SKM-1 (cell line): ENCODE measurements around the gene MAMLD1.

ENCODE experiments used
- DNase-seq: peaks from one replicate; lab custom pipeline; 2025; ENCODE audit not compliant: unreplicated experiment; lab: John Stamatoyannopoulos, UW

The MAMLD1 gene

GRCh38 chrX:150355913-150356312, 7.2 kb upstream of the MAMLD1 start:
- DNase-seq, result no peak

GRCh38 chrX:150357790-150358189, 5.3 kb upstream of the MAMLD1 start:
- no peak for DNase-seq

- DNase-seq, result no peak
These were observed 4.5 kb upstream of the MAMLD1 start for GRCh38 chrX:150358651-150359050.

GRCh38 chrX:150360331-150360730, 2.8 kb upstream of the MAMLD1 start:
- DNase-seq, result no peak

DNA sequence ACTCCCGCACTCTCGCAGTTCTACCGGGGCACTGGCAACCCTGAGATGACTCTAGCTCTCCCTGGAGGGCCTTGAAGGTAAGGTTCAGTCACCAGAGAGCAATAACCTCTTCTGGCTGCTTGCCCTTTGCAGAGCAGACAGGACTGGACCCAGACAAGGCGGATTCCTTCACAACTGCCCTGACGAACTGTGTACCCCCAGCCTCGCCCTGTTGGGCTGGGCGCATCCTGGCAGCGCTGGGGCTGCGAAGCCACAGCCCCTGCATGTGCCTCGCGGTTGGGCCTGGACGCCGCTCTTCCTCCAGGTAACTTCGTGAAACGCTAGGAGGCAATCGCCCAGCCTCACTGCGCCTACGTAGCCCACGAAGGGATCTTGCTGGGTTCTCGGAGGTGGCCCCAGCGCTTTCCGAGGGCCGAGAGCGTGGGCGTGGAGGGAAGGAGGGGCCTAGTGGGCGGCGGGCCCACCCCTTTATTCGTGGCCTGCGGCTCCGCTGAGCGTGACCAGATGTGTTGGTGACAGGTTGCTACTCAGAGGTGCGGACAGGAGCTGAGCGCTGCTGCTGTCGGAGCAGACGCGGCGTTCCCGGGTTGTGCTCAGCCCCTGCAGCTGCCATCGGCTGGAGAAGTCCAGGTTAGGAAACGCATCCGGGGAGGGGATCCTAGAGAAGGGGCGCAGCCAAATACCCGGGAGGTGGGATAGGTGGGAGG, 1.9 kb upstream of the MAMLD1 start:
- DNase-seq, result no peak

DNA sequence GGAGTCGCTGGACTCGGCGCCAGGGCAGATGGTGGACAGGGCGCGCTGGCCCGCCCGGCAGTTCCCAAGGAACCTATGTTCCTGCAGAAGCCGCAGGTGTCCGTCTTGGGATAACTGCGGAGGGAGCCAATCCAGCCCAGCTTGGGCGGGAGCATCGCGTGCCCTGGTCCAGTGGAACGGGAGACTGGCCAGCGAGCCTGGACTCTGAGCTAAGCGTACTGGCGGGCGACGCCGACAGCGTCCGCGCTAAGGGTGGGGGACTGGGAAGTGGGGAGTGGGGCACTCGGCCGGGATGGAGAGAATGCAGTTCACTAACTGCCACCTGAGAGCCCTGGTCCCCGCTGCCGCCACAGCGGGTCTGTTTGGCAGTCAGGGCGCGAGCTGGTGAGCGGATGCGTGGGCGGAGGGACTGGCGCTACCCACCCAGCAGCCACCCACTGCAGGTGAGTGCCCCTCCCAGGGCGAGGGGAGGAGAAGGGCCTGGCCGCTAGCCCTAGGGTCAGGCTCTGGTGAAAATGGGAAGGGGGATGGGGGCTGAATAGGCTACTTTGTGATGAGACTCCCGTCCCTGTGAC, 1.3 kb upstream of the MAMLD1 start:
- DNase-seq, result no peak

GRCh38 chrX:150363561-150364346, 637 bp downstream of the MAMLD1 start:
- DNase-seq, result no peak

DNA sequence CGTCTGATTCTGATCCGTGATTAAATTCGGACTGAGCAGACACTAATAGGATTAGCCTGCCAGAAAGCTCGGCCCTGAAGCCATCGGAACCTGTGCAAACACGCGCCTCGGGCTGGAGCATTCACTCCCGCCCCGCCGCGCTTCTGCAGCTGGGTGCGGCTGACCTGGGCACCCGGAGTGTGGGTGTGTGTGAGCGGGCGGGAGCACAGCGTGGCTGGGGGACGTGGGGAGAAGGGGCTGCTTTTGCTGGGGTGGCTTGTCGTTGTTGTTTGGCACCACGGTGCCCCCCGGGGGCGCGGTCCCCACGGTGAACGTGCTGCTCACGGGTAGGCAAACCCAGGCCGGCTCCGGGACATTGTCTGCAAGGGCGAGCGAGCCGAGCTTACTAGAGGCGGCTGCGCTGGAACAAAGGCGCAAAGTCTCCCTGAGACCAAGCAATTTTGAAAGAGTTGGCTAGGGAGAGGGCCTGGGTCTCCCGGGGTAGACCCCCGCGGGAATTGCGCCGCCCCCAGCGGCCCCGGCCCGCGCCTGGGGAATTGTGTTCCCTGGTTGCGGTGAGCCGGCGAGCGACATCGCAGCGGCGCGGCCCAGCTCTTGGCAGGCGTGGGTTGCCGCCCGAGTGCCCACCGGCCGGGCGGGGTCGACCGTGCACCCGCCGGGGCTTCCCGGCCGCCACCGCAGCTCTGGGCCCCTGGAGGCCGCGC, 1.4 kb downstream of the MAMLD1 start:
- no peak for DNase-seq

GRCh38 chrX:150365051-150365989, 2.2 kb downstream of the MAMLD1 start:
- DNase-seq, result no peak

- DNase-seq, result no peak
These were observed 3.1 kb downstream of the MAMLD1 start for GRCh38 chrX:150365990-150366911.

DNA sequence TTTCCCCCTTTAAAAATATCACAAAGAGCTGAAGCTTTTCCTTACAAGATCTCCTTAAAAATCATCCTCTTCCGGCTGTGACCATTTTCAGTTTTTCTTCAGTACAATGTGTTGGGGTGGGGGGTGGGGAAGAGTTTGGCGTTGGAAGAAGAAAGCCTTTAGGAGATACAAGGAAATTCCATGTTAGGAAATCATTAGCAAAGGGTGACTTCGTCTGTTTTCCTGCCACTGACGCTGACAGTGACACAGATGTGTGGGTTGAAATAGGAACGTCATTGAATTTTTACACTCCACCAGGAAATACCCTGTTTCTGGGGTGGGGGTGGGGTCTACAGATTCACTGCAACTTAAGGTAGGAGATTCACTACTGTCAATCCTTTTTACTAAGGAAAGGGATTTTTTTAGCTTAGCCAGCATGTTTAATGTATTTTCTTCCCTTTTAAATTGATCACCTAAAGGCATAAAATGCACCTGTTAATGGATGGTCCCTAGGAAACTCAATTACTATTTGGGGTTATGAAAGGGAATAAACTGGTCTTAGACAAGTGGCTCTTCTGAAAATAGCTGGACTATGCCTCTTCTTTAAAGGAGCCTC, 3.9 kb downstream of the MAMLD1 start:
- no peak for DNase-seq

DNA sequence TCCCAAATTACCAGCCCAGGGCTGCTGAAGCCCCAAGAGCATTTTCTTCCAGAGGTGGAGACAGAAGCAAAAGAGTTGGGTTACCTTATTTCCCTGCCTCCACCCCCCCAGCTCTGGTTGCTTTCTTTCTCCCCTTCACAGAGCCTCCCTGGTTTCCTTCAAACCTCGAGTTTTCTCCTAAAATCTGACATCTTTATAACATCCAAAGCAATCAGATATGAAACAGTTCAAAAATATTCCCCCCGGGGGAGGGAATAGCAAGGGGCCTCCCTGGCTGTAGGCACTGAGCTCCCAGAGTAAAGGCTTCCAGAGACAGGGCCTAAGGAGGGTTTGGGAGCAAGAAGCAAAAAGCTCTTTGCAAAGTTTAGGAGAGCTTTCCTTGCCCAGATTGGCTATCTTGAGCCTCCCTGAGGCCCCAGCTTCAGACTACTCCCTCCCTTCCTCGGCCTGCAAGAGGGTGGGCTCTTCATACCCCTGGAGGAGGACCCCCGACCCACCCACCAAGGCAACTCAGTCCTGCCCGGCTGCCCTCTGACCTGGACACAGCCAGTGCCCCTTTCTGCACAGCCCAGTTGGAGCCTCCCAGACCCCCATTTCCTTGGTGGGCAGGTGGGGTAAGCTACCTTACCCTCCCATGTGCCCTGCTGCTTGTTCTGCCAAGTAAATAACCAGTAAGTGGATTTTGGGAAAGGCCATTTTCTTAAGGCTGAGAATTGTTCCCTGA, 7.6 kb downstream of the MAMLD1 start:
- DNase-seq, result no peak

- no peak for DNase-seq
These were observed 8.8 kb downstream of the MAMLD1 start for GRCh38 chrX:150371877-150372276.

DNA sequence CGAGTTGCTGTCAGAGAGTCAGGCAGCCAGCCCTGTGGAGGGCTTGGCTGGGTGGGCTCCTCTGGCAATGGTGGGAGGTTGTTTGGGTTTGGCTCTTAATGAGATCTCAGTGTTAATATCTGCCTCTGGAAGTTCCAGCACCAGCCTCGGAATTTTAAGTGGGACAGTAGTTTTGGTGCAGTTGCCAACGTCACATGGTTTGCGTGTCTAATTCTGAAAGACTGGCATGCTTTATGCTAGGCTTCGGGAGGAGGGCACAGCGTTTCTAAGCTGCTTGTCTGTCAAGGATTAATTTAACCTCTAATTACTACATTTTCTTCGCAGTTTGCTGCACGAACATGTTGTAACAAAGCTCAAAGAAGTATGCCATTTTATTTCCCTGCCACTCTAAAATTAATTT, 9.2 kb downstream of the MAMLD1 start:
- DNase-seq, result no peak

DNA sequence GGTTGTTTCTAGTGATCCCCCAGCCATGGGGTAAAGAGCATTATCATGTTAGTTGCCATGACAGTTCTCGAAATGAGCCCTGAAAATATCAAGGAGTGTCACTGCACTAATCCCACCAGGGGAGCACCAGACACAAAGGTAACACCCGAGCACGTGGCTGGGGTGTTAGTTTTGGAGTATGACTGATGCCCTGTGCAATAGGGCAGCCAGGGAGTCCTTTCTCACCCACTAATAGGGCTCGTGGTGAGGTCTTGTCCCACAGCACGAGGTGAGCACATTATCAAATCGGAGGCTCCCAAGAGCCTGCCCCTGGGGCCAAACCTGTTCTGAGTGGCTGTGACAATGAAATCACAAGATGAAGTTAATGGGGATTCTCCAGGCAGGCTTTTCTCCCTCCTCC, 9.6 kb downstream of the MAMLD1 start:
- DNase-seq, result no peak

- no peak for DNase-seq
These were observed 12.2 kb downstream of the MAMLD1 start for GRCh38 chrX:150375243-150375770.

GRCh38 chrX:150377005-150377404, 13.9 kb downstream of the MAMLD1 start:
- DNase-seq, result no peak

GRCh38 chrX:150405006-150405405, 41.9 kb downstream of the MAMLD1 start:
- no peak for DNase-seq
